Stimulated activated CD8-positive, alpha-beta memory T cell treated with anti-CD3 and anti-CD28 coated beads, Interleukin-7, amount 100 ng/mL, for 24 hours (primary cell): ENCODE data around the gene REEP1.
"Not testable (repeated sequence)": the region's sequence is repeated elsewhere in the genome, so short reads cannot be mapped to it uniquely, and the experiment has no call there.

Experiments
- DNase-seq: peaks from one replicate; pipeline ENCODE4 v3.0.0-alpha.2; 2020; ENCODE audit warnings: low read depth

REEP1 gene

GRCh38 chr2:86224645-86225355, 112.6 kb downstream of the REEP1 start:
- no peak for DNase-seq

GRCh38 chr2:86223927-86224560, 113.4 kb downstream of the REEP1 start:
- DNase-seq, result no peak

- no peak for DNase-seq
Observed at GRCh38 chr2:86223140-86223926, 114.1 kb downstream of the REEP1 start.

- no peak for DNase-seq
Observed at GRCh38 chr2:86221066-86221684, 116.3 kb downstream of the REEP1 start.

- no peak for DNase-seq
Observed at GRCh38 chr2:86219896-86220295, 117.5 kb downstream of the REEP1 start.

- no peak for DNase-seq
Observed at GRCh38 chr2:86218124-86218523, 119.3 kb downstream of the REEP1 start.

GRCh38 chr2:86216575-86217555, 120.6 kb downstream of the REEP1 start:
- no peak for DNase-seq

GRCh38 chr2:86214503-86214832, 123.0 kb downstream of the REEP1 start:
- DNase-seq, result no peak

- DNase-seq, result no peak
Observed at GRCh38 chr2:86213699-86214502, 123.5 kb downstream of the REEP1 start.

GRCh38 chr2:86213056-86213455, 124.4 kb downstream of the REEP1 start:
- no peak for DNase-seq

GRCh38 chr2:86211796-86212188, 125.6 kb downstream of the REEP1 start:
- DNase-seq, result no peak

- DNase-seq, result no peak
Observed at GRCh38 chr2:86211033-86211795, 126.2 kb downstream of the REEP1 start.

- DNase-seq, result no peak
Observed at GRCh38 chr2:86204458-86204857, 133.0 kb downstream of the REEP1 start.

- DNase-seq, result no peak
Observed at GRCh38 chr2:86203614-86204013, 133.8 kb downstream of the REEP1 start.

- DNase-seq, result no peak
Observed at GRCh38 chr2:86202702-86203101, 134.7 kb downstream of the REEP1 start.

- DNase-seq, result no peak
Observed at GRCh38 chr2:86202336-86202692, 135.1 kb downstream of the REEP1 start.

- DNase-seq, result no peak
Observed at GRCh38 chr2:86201671-86202335, 135.6 kb downstream of the REEP1 start.

- not testable (repeated sequence) for DNase-seq
Observed at GRCh38 chr2:86200564-86200963, 136.9 kb downstream of the REEP1 start.

- no peak for DNase-seq
Observed at GRCh38 chr2:86199834-86200177, 137.6 kb downstream of the REEP1 start.
